Tibial nerve (tissue), 4 donors: ENCODE measurements around the gene KIRREL3.

Experiments
- CTCF ChIP-seq, 5 experiments: fragments of 200-600 bp in 3 of 5; fragments of 450-650 bp in 2 of 5; sonication (generic) in 3 of 5; IDR thresholded peaks; one replicate each; pipeline ENCODE4 v1.5.1; 2016 to 2019; ENCODE audit warnings: antibody characterized with exemption in 5 of 5, mild to moderate bottlenecking in 3 of 5, moderate library complexity in 2 of 5
- EP300 ChIP-seq, 2 donors: sonication (generic); formaldehyde crosslinking; IDR thresholded peaks; one replicate each; pipeline ENCODE4 v1.6.1; 2017; ENCODE audit warnings: antibody characterized with exemption in 2 of 2, mild to moderate bottlenecking in 1 of 2
- POLR2A ChIP-seq, 2 donors: fragments of 450-650 bp; IDR thresholded peaks; one replicate each; pipeline ENCODE4 v1.6.1; 2017; ENCODE audit warnings: antibody characterized with exemption in 2 of 2, mild to moderate bottlenecking in 2 of 2, moderate library complexity in 2 of 2

- no peak for TF ChIP-seq CTCF (IDR thresholded peaks at IDR 0.05)
- no peak for TF ChIP-seq EP300 (IDR thresholded peaks at IDR 0.05)
- no peak for TF ChIP-seq POLR2A (IDR thresholded peaks at IDR 0.05)
Observed at GRCh38 chr11:126423743-126424142, 576.8 kb downstream of the KIRREL3 start.
